Ovary (tissue), 9 donors: Measurements from ENCODE around the gene FBN1. TPM values are rescaled to one million over a fixed set of nuclear protein-coding genes. Genes with fewer than 3 reads are reported as not detected.

Experiments used
- DNase-seq, 5 donors: peaks; one replicate each; pipeline ENCODE4 v3.0.0-alpha.2; 2019 to 2020
- H3K27ac ChIP-seq, 2 donors: fragments of 200-600 bp; one replicate each; pipeline versions ENCODE4 v1.5.1 to v1.8.0; 2019 to 2022
- H3K27me3 ChIP-seq: fragments of 200-600 bp; one replicate; pipeline ENCODE4 v1.8.0; 2022
- H3K36me3 ChIP-seq: fragments of 200-600 bp; sonication (generic); one replicate; pipeline ENCODE4 v1.5.1; 2019
- H3K4me1 ChIP-seq: one replicate; pipeline ENCODE4 v1.8.1; 2013; ENCODE audit warnings: mild to moderate bottlenecking, moderate library complexity; ENCODE audit not compliant: insufficient read depth
- H3K4me3 ChIP-seq: fragments of 200-600 bp; sonication (generic); one replicate; pipeline ENCODE4 v1.5.1; 2017
- H3K9me3 ChIP-seq, 2 donors: fragments of 200-600 bp in 1 of 2; sonication (generic) in 1 of 2; one replicate each; pipeline versions ENCODE4 v1.5.1 to v1.8.1; 2013 to 2019; ENCODE audit warnings: mild to moderate bottlenecking in 1 of 2, moderate library complexity in 1 of 2
- CTCF ChIP-seq, 3 donors: fragments of 450-650 bp in 2 of 3; fragments of 200-600 bp in 1 of 3; IDR thresholded peaks; one replicate each; pipeline versions ENCODE4 v1.5.1 to v1.8.0; 2016 to 2022; ENCODE audit warnings: antibody characterized with exemption in 3 of 3, mild to moderate bottlenecking in 1 of 3
- EP300 ChIP-seq: sonication (generic); formaldehyde crosslinking; IDR thresholded peaks from one replicate; pipeline ENCODE4 v1.6.1; 2017; ENCODE audit warnings: antibody characterized with exemption
- POLR2A ChIP-seq: fragments of 450-650 bp; IDR thresholded peaks from one replicate; pipeline ENCODE4 v1.6.1; 2017; ENCODE audit warnings: antibody characterized with exemption, mild to moderate bottlenecking, moderate library complexity
- WGBS, 3 donors: extraction: QIAGEN DNeasy Blood & Tissue Kit in 1 of 3; methylation state at CpG; one replicate each; pipeline versions ENCODE4 v1.1.5 to v1.1.7; 2013 to 2017; 5-methylcytosine and 5-hydroxymethylcytosine counted together
- intact Hi-C, 4 donors: fragments of 100-400 bp; cut with DNase I; formaldehyde crosslinking; loops; one replicate each; pipeline versions ENCODE4 v1.11.0 to v1.15.1; 2022 to 2023
- polyA plus RNA-seq, 2 donors: library from polyadenylated mRNA; stranded (reverse); fragments of 200-250 nt in 1 of 2; fragments of 350-450 nt in 1 of 2; fragmentation: Illumina TruSeq in 1 of 2; extraction: RNeasy Lipid Tissue Mini Kit (QIAGEN cat#74804) in 1 of 2; gene quantifications; one replicate each; pipeline ENCODE4 v1.2.3, GENCODE V29; 2013 to 2014
- total RNA-seq, 7 donors: library from RNA; depleted of rRNA in 2 of 7; stranded (reverse); fragments of >200 nt in 2 of 7; fragmentation: NEBNext Ultra II Directional in 3 of 7; extraction: Animal tissue kit (Norgen Biotek cat#: 25700) in 3 of 7; gene quantifications; one replicate each; pipeline versions ENCODE4 v1.1.0 to v1.2.4, GENCODE V29; 2016 to 2023
- donor health status: DM: no; HTN: no; CAD: no; lungs with moderate emphysema.
- donor health status: DM: no; HTN: no; CAD: no.
- donor health status: Bipolar disorder and iron deficiency.
- donor health status: DM: yes; HTN: yes; CAD: no.
- donor health status: DM: no; HTN: no; CAD: no.
- donor health status: DM: yes; HTN: yes; CAD: no.

FBN1 gene
- total and polyA plus RNA-seq, 9 donors: 62.5 to 159 (median 97.4) TPM

- no peak overlapping the region for H3K4me3 ChIP-seq
- TF ChIP-seq CTCF (IDR thresholded peaks at IDR 0.05) (no peak), POLR2A (no peak), EP300 (no peak)
- peak in 3 of 5 donors; percentile 30 to 59 (median 53) for DNase-seq
- WGBS, 3 donors: 27 to 43% (median 37%) methylated on average over 4 of the region's 4 CpGs
- peaks cover 14% of the 10 kb centered on the region for H3K4me1 ChIP-seq
- peak overlapping the region in 1 of 2 donors; percentile 18 for H3K27ac ChIP-seq
- H3K27me3 ChIP-seq: no peaks in the 10 kb centered on the region
- H3K9me3 ChIP-seq: no peaks in the 10 kb centered on the region
- intact Hi-C loops: no loop called here
- H3K36me3 ChIP-seq: no peaks in the 10 kb centered on the region
Observed at GRCh38 chr15:48392356-48392755, 253.2 kb downstream of the FBN1 start.

GRCh38 chr15:48391950-48392349 lies 253.6 kb downstream of the FBN1 start:
- Histone ChIP-seq H3K4me1 (peaks cover 14% of the 10 kb centered on the region), H3K36me3 (no peaks in the 10 kb centered on the region), H3K27ac (no peak overlapping the region), H3K27me3 (no peaks in the 10 kb centered on the region), H3K9me3 (no peaks in the 10 kb centered on the region), H3K4me3 (no peak overlapping the region)
- TF ChIP-seq EP300: no peak
- TF ChIP-seq POLR2A: no peak
- TF ChIP-seq CTCF (IDR thresholded peaks at IDR 0.05): no peak
- 92 to 100% (median 98%) methylated on average over 2 of the region's 2 CpGs for WGBS, 3 donors
- intact Hi-C loops: no loop called here
- no peak for DNase-seq

GRCh38 chr15:48389691-48390143 lies 255.8 kb downstream of the FBN1 start:
- WGBS, 3 donors: 34 to 44% (median 36%) methylated on average over 3 of the region's 3 CpGs
- DNase-seq: peak in 1 of 5 donors; percentile 40
- Histone ChIP-seq H3K4me1 (peaks cover 12% of the 10 kb centered on the region), H3K27me3 (no peaks in the 10 kb centered on the region), H3K9me3 (no peaks in the 10 kb centered on the region), H3K4me3 (no peak overlapping the region), H3K36me3 (no peaks in the 10 kb centered on the region), H3K27ac (no peak overlapping the region)
- TF ChIP-seq POLR2A (no peak), EP300 (no peak)
- intact Hi-C loops: no loop called here

GRCh38 chr15:48388910-48389309 lies 256.6 kb downstream of the FBN1 start:
- no peaks in the 10 kb centered on the region for H3K36me3 ChIP-seq
- H3K27ac ChIP-seq: no peak overlapping the region
- no peak for DNase-seq
- H3K9me3 ChIP-seq: no peaks in the 10 kb centered on the region
- H3K4me1 ChIP-seq: peaks cover 6% of the 10 kb centered on the region
- WGBS, 3 donors: 69 to 91% (median 83%) methylated on average over 1 of the region's 1 CpG
- intact Hi-C loops: no loop called here
- no peak overlapping the region for H3K4me3 ChIP-seq
- H3K27me3 ChIP-seq: no peaks in the 10 kb centered on the region
- TF ChIP-seq EP300: no peak
- no peak for TF ChIP-seq CTCF (IDR thresholded peaks at IDR 0.05)
- TF ChIP-seq POLR2A: no peak

GRCh38 chr15:48388016-48388851 lies 257.3 kb downstream of the FBN1 start:
- DNase-seq: no peak
- TF ChIP-seq POLR2A (no peak), CTCF (IDR thresholded peaks at IDR 0.05) (no peak), EP300 (no peak)
- no peaks in the 10 kb centered on the region for H3K36me3 ChIP-seq
- no peaks in the 10 kb centered on the region for H3K9me3 ChIP-seq
- 60 to 69% (median 65%) methylated on average over 4 of the region's 4 CpGs for WGBS, 3 donors
- peaks cover under 1% of the 10 kb centered on the region for H3K4me1 ChIP-seq
- no peak overlapping the region for H3K4me3 ChIP-seq
- H3K27ac ChIP-seq: no peak overlapping the region
- no peaks in the 10 kb centered on the region for H3K27me3 ChIP-seq
- intact Hi-C loops: no loop called here
